Measurements from ENCODE around the gene TACC3.

Gene TACC3

DNA sequence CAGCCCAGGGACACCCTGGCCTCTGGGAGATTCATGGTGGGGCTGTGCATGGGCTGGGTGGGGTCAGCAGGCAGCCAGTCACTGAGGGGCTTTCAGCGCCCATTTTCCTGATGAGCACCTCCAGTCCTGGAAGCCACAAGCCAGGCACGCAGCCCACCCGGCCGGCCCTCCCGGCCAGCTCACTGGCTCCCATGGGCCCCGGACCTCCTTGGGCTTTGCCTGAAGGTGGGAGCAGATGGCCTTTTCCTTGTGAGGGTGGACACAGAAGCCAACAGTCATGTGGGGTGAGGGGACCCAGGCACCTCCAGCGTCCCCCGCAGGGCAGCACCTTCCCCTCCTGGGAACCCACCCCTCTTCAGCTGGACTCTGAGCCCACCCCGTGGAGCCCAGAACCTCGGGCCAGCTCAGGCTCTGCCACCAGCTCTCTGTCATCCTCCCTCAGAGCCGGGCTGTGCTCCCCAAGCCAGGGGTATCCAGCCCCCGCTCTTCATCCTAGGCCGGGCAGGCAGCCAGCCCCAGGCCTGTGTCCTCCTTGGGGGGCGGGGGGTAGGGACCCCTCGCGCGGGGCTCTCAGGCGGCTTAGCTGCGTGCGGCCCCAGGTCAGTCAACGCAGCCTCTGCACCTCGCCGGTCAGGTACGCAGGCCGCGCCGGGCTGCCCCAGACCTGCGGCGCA lies 71.0 kb downstream of the TACC3 start:
- H3K9me3 ChIP-seq (ENCODE audit: control insufficient read depth, insufficient read depth, low read length): no peaks in the 10 kb centered on the region
- H3K27ac ChIP-seq (ENCODE audit: low read depth, low read length): peak overlapping the region; percentile 50
- no peak overlapping the region for H3K9ac ChIP-seq (ENCODE audit: low read depth, low read length)
- H3K4me1 ChIP-seq (ENCODE audit: control insufficient read depth, insufficient read depth, low read length): peaks cover 6% of the 10 kb centered on the region; the same call in 1 of the 2 replicates
- peaks cover 38% of the 10 kb centered on the region for H3K27me3 ChIP-seq (ENCODE audit: control insufficient read depth, insufficient read depth, low read length)
- H3K4me3 ChIP-seq (ENCODE audit: low read depth, low read length): peak overlapping the region; percentile 53; the same call in 1 of the 2 replicates
- no peaks in the 10 kb centered on the region for H3K36me3 ChIP-seq (ENCODE audit: control insufficient read depth, insufficient read depth, low read length)

GRCh38 chr4:1792832-1793495 lies 71.6 kb downstream of the TACC3 start, which contains the start of gene FGFR3:
Gene FGFR3 (plus strand): TSS chr4:1793293. CDS start chr4:1793935, 642 bp downstream.
- peak within 1 kb of the TSS; percentile 67 for H3K4me3 ChIP-seq (ENCODE audit: low read depth, low read length)
- H3K27me3 ChIP-seq (ENCODE audit: control insufficient read depth, insufficient read depth, low read length): peaks cover 38% of the 10 kb centered on the region
- peaks cover 6% of the 10 kb centered on the region; the same call in 1 of the 2 replicates for H3K4me1 ChIP-seq (ENCODE audit: control insufficient read depth, insufficient read depth, low read length)
- H3K9ac ChIP-seq (ENCODE audit: low read depth, low read length): peak within 1 kb of the TSS; percentile 51; the same call in 1 of the 2 replicates
- H3K36me3 ChIP-seq (ENCODE audit: control insufficient read depth, insufficient read depth, low read length): no peaks in the 10 kb centered on the region
- H3K27ac ChIP-seq (ENCODE audit: low read depth, low read length): peak within 1 kb of the TSS; percentile 55
- no peaks in the 10 kb centered on the region for H3K9me3 ChIP-seq (ENCODE audit: control insufficient read depth, insufficient read depth, low read length)

GRCh38 chr4:1793496-1793840 lies 72.1 kb downstream of the TACC3 start:
- peak overlapping the region; percentile 67; the same call in 1 of the 2 replicates for H3K4me3 ChIP-seq (ENCODE audit: low read depth, low read length)
- no peak overlapping the region; the same call in 1 of the 2 replicates for H3K9ac ChIP-seq (ENCODE audit: low read depth, low read length)
- H3K36me3 ChIP-seq (ENCODE audit: control insufficient read depth, insufficient read depth, low read length): no peaks in the 10 kb centered on the region
- peak overlapping the region; percentile 55 for H3K27ac ChIP-seq (ENCODE audit: low read depth, low read length)
- peaks cover 6% of the 10 kb centered on the region; the same call in 1 of the 2 replicates for H3K4me1 ChIP-seq (ENCODE audit: control insufficient read depth, insufficient read depth, low read length)
- H3K9me3 ChIP-seq (ENCODE audit: control insufficient read depth, insufficient read depth, low read length): no peaks in the 10 kb centered on the region
- peaks cover 38% of the 10 kb centered on the region for H3K27me3 ChIP-seq (ENCODE audit: control insufficient read depth, insufficient read depth, low read length)

DNA sequence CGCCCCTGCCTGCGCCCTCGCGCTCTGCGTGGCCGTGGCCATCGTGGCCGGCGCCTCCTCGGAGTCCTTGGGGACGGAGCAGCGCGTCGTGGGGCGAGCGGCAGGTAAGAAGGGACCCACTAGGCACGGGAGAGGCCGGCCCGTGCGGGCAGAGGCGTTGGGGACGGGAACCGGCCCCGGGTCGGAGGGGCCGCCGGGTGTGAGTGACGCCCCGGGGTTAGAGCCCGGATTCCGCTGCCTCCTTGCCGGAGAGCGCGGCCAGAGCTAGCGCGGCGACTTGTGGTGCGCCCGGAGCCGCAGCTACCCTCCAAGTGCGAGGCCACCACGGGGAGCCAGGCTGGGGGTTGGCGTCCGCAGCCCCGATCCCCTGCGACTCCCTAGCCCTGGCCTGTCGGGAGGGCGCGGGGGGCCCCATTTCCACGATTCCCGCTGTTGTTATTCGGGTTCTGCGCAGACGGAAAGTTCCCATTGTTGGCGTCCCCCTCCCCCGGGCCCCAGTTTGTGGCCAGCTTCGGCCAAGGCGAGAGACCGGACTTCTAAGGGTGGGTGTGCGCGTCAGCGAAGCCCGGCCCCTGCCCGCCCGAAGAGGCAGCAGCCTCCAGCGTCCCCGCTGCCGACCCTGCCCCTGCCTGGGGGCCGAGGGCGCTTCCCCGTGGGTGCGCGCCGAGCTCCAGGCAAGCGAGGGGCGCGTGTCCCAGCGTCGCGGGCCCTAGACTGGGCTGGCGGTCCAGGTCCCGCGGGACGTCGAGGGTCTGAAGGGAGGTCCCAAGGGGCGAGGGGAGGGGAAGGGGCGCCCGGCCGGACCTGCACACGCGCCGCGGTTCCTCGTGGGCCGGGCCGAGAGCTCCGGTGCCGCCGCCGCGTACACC lies 72.9 kb downstream of the TACC3 start:
- H3K27me3 ChIP-seq (ENCODE audit: control insufficient read depth, insufficient read depth, low read length): peaks cover 38% of the 10 kb centered on the region
- H3K9ac ChIP-seq (ENCODE audit: low read depth, low read length): peak overlapping the region; percentile 51; the same call in 1 of the 2 replicates

More for the DNA sequence above, 72.9 kb downstream of the TACC3 start:
- H3K9me3 ChIP-seq (ENCODE audit: control insufficient read depth, insufficient read depth, low read length): no peaks in the 10 kb centered on the region
- no peak overlapping the region for H3K27ac ChIP-seq (ENCODE audit: low read depth, low read length)
- H3K36me3 ChIP-seq (ENCODE audit: control insufficient read depth, insufficient read depth, low read length): no peaks in the 10 kb centered on the region
- H3K4me1 ChIP-seq (ENCODE audit: control insufficient read depth, insufficient read depth, low read length): peaks cover 6% of the 10 kb centered on the region; the same call in 1 of the 2 replicates
- peak overlapping the region; percentile 67 for H3K4me3 ChIP-seq (ENCODE audit: low read depth, low read length)
